ENCODE results near the gene TEKT1. TPM values are rescaled to one million over a fixed set of nuclear protein-coding genes. Genes with fewer than 3 reads are reported as not detected.

The TEKT1 gene
- total RNA-seq, 1 experiment from 2014 or later = not detected

DNA sequence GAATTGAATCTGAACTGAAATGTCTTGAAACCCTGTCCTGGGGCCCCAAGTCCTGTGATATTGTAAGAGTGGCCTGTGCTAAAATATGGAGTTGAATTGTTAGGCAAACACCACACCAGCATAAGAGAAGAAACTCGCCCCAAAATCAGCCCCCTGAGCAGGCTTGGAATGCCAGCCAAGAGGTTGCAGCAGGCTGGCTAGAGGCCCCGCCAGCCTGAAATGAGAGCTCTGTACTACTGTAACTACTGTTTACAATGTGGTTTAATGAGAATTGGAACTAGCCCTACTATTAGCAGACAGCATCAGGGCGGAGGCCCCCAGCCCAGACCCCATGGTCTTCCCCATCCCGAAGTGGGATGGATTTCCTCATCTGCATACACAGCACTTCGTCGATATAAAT, 31.8 kb downstream of the TEKT1 start:
- H3K27me3 Mint-ChIP-seq (ENCODE audit: insufficient read depth, unreplicated experiment) = peaks cover 2% of the 10 kb centered on the region
- H3K9me3 Mint-ChIP-seq (ENCODE audit: unreplicated experiment) = no peaks in the 10 kb centered on the region
- H3K36me3 Mint-ChIP-seq (ENCODE audit: insufficient read depth, unreplicated experiment) = no peaks in the 10 kb centered on the region
- CTCF ChIA-PET = interaction anchor here (0.6 to 1.1 kb wide), 2 partner anchors 20 to 44 kb away, joined by 3 to 4 read pairs; no protein-coding TSS in a partner anchor
- intact Hi-C loops (cut with micrococcal nuclease) = loop anchor here (1.0 kb wide), 1 partner anchor 133 kb away; no protein-coding TSS in a partner anchor
- BruUV-seq (replicated peaks) = no TSS peak
- TF ChIP-seq, protein P1, sequence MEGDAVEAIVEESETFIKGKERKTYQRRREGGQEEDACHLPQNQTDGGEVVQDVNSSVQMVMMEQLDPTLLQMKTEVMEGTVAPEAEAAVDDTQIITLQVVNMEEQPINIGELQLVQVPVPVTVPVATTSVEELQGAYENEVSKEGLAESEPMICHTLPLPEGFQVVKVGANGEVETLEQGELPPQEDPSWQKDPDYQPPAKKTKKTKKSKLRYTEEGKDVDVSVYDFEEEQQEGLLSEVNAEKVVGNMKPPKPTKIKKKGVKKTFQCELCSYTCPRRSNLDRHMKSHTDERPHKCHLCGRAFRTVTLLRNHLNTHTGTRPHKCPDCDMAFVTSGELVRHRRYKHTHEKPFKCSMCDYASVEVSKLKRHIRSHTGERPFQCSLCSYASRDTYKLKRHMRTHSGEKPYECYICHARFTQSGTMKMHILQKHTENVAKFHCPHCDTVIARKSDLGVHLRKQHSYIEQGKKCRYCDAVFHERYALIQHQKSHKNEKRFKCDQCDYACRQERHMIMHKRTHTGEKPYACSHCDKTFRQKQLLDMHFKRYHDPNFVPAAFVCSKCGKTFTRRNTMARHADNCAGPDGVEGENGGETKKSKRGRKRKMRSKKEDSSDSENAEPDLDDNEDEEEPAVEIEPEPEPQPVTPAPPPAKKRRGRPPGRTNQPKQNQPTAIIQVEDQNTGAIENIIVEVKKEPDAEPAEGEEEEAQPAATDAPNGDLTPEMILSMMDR (IDR thresholded peaks at IDR 0.05; ENCODE audit: unreplicated experiment) = no peak
- POLR2A ChIA-PET = no interaction called here
- H3K4me3 Mint-ChIP-seq (ENCODE audit: unreplicated experiment) = no peak overlapping the region
- no peak for DNase-seq (ENCODE audit: unreplicated experiment)
- no peaks in the 10 kb centered on the region for H3K4me1 Mint-ChIP-seq (ENCODE audit: insufficient read depth, unreplicated experiment)
- H3K27ac Mint-ChIP-seq (ENCODE audit: low read depth, unreplicated experiment) = no peak overlapping the region

DNA sequence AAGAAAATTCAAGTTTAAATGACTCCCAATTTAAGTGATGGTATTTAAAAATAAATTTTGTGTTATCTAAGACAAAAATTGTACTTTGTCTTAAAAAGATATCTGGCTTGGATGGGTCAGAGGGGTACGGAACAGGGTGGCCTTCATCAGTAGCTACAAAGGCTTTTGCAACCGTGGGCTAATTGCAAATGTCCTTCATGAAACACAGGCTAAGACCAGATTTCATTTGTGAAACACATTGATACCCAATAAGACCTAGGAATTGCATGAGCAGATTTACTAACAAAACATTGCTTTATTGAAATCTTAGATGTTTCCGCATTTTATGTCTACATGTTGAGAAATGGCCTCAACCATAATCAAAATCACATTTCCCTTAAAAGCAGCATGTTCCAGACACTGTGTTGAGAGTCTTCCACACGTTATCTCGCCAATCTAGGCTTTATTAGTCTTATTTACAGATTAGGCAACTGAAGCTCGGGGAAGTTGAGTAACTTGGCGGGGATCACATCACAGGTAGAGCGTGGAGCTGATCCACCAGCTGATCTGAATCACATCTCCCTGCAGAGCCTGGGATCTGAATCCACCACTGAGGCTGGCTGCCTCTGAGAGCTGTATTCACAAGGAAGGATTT, 33.7 kb downstream of the TEKT1 start:
- peak; percentile 39 for DNase-seq (ENCODE audit: unreplicated experiment)
- ChIA-PET POLR2A (interaction anchor here (0.5 to 1.2 kb wide), 5 partner anchors 8 to 197 kb away, joined by 3 to 4 read pairs (median 3); no protein-coding TSS in a partner anchor), CTCF (no interaction called here)
- H3K36me3 Mint-ChIP-seq (ENCODE audit: insufficient read depth, unreplicated experiment) = no peaks in the 10 kb centered on the region
- no TSS peak for BruUV-seq (replicated peaks)
- H3K4me3 Mint-ChIP-seq (ENCODE audit: unreplicated experiment) = no peak overlapping the region
- no peak overlapping the region for H3K27ac Mint-ChIP-seq (ENCODE audit: low read depth, unreplicated experiment)
- TF ChIP-seq, protein P1 (IDR thresholded peaks at IDR 0.05; ENCODE audit: unreplicated experiment) = no peak
- H3K27me3 Mint-ChIP-seq (ENCODE audit: insufficient read depth, unreplicated experiment) = no peaks in the 10 kb centered on the region
- no peaks in the 10 kb centered on the region for H3K9me3 Mint-ChIP-seq (ENCODE audit: unreplicated experiment)
- intact Hi-C loops (cut with micrococcal nuclease) = no loop called here
- no peaks in the 10 kb centered on the region for H3K4me1 Mint-ChIP-seq (ENCODE audit: insufficient read depth, unreplicated experiment)

DNA sequence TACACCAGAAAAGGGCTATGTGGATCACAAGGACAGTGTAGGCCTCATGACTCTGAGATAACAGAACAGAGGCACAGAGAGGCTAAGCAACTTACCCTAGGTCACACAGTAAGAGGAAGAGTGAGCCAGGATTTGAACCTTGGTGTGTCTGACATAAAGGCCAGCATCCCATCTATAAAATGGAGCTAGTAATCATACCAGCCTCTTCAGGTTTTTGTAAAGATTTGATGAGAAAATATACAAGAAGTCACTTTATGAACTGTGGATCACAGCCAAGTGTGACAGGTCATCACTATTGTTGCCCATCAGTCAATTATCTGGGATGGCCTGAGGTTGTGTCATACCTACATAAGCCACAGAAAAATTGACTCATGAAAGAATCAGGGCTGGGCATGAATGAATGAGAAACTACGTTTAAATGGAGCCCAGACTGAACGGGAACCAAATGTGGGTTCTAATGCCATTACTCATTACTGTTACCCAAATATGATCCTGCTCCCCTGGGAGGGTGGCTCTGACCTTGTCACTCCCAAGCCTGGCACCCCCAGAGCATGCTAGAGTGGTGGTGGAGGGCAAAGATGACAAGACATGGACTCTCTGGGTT, 34.5 kb downstream of the TEKT1 start:
- no peak overlapping the region for H3K4me3 Mint-ChIP-seq (ENCODE audit: unreplicated experiment)
- no peaks in the 10 kb centered on the region for H3K4me1 Mint-ChIP-seq (ENCODE audit: insufficient read depth, unreplicated experiment)
- H3K9me3 Mint-ChIP-seq (ENCODE audit: unreplicated experiment) = no peaks in the 10 kb centered on the region
- H3K36me3 Mint-ChIP-seq (ENCODE audit: insufficient read depth, unreplicated experiment) = no peaks in the 10 kb centered on the region
- H3K27me3 Mint-ChIP-seq (ENCODE audit: insufficient read depth, unreplicated experiment) = no peaks in the 10 kb centered on the region
- intact Hi-C loops (cut with micrococcal nuclease) = no loop called here
- no TSS peak for BruUV-seq (replicated peaks)
- ChIA-PET POLR2A (interaction anchor here (1.3 to 1.5 kb wide), 2 partner anchors 10 to 26 kb away, joined by 5 to 8 read pairs; no protein-coding TSS in a partner anchor), CTCF (interaction anchor here (0.6 to 1.7 kb wide), 4 partner anchors 46 to 1492 kb away, joined by 3 to 6 read pairs (median 4); no protein-coding TSS in a partner anchor)
- TF ChIP-seq, protein P1 (IDR thresholded peaks at IDR 0.05; ENCODE audit: unreplicated experiment) = no peak
- no peak overlapping the region for H3K27ac Mint-ChIP-seq (ENCODE audit: low read depth, unreplicated experiment)
- peak; percentile 69 for DNase-seq (ENCODE audit: unreplicated experiment)
